MM.1S (cell line): ENCODE measurements around the gene FHIT.

ENCODE experiments used
- DNase-seq: peaks from one replicate; pipeline ENCODE4 v3.0.0-alpha.2; 2015
- H2AFZ ChIP-seq: fragments of 300-600 bp; sonication (generic); 2 replicates; pipeline ENCODE4 v1.6.0; 2016; ENCODE audit warnings: antibody characterized with exemption, low read length
- H3F3A ChIP-seq: fragments of 300-600 bp; sonication (generic); 2 replicates; pipeline ENCODE4 v1.6.1; 2016; ENCODE audit warnings: mild to moderate bottlenecking, antibody characterized with exemption, low read length, moderate library complexity, mixed read lengths; ENCODE audit not compliant: insufficient read depth
- H3K27ac ChIP-seq: fragments of 300-600 bp; sonication (generic); 2 replicates; pipeline ENCODE4 v1.5.1; 2016; ENCODE audit warnings: mild to moderate bottlenecking, low read length
- H3K27me3 ChIP-seq: fragments of 300-600 bp; sonication (generic); replicated peaks from 2 replicates; pipeline ENCODE4 v1.6.0; 2016; ENCODE audit warnings: low read length; ENCODE audit not compliant: insufficient read depth
- H3K36me3 ChIP-seq: fragments of 300-600 bp; sonication (generic); replicated peaks from 2 replicates; pipeline ENCODE4 v1.6.1; 2016; ENCODE audit warnings: mild to moderate bottlenecking, low read length, mixed read lengths; ENCODE audit not compliant: insufficient read depth
- H3K4me1 ChIP-seq: fragments of 300-600 bp; sonication (generic); 2 replicates; pipeline ENCODE4 v1.6.1; 2016; ENCODE audit warnings: low read length, mixed read lengths
- H3K4me2 ChIP-seq: fragments of 300-600 bp; sonication (generic); 2 replicates; pipeline ENCODE4 v1.6.0; 2016; ENCODE audit warnings: low read depth, low read length
- H3K4me3 ChIP-seq: fragments of 300-600 bp; sonication (generic); 2 replicates; pipeline ENCODE4 v1.5.1; 2016; ENCODE audit warnings: low read length, mixed read lengths
- H3K79me2 ChIP-seq: fragments of 300-600 bp; sonication (generic); 2 replicates; pipeline ENCODE4 v1.6.1; 2016; ENCODE audit warnings: mixed run types, low read length, mixed read lengths
- H3K9ac ChIP-seq: fragments of 300-600 bp; sonication (generic); 2 replicates; pipeline ENCODE4 v1.6.1; 2016; ENCODE audit warnings: low read length, mixed read lengths
- H3K9me2 ChIP-seq: fragments of 300-600 bp; sonication (generic); replicated peaks from 2 replicates; pipeline ENCODE4 v1.6.1; 2016; ENCODE audit warnings: mild to moderate bottlenecking, low read length, mixed read lengths; ENCODE audit not compliant: insufficient read depth
- H3K9me3 ChIP-seq: fragments of 300-600 bp; sonication (generic); replicated peaks from 2 replicates; pipeline ENCODE4 v1.6.1; 2016; ENCODE audit warnings: mild to moderate bottlenecking, low read length, mixed read lengths; ENCODE audit not compliant: insufficient read depth
- H4K20me1 ChIP-seq: fragments of 300-600 bp; sonication (generic); 2 replicates; pipeline ENCODE4 v1.6.1; 2016; ENCODE audit warnings: mild to moderate bottlenecking, low read length, moderate library complexity, mixed read lengths; ENCODE audit not compliant: insufficient read depth
- EZH2 ChIP-seq: fragments of 300-600 bp; sonication (generic); optimal IDR thresholded peaks from 2 replicates; pipeline ENCODE3; 2017; ENCODE audit warnings: low read depth, mild to moderate bottlenecking, antibody characterized with exemption, low read length, mixed read lengths
- EZH2phosphoT487 ChIP-seq: fragments of 300-600 bp; sonication (generic); IDR thresholded peaks from 2 replicates; pipeline ENCODE4 v1.6.1; 2018; ENCODE audit warnings: antibody characterized with exemption, low read length
- TF ChIP-seq, protein P1 (sequence below): fragments of 300-600 bp; sonication (generic); IDR thresholded peaks from 2 replicates; pipeline ENCODE4 v1.5.1; 2016; ENCODE audit warnings: antibody characterized with exemption, low read length, mixed read lengths

FHIT gene

DNA sequence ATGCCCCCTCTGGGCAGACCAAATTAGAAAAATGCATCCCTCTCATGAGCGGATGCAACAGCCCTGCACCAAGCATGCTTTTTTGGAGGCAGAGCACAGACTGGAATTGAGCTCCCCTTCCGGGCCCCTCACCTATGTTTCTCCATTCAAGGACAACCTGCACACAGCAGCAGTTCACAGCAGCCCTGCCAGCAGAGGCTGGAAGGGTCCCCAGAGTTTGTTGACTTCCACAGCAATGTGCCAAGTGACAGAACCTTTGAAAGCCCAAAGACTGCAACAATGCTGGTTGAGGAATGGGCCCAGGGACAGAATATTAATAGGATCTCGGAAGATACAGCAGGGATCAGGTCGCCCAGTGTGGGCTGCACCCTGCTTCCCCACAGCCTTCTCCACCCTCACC lies 650.4 kb downstream of the FHIT start:
- no peaks in the 10 kb centered on the region for H3K79me2 ChIP-seq
- H4K20me1 ChIP-seq, result no peaks in the 10 kb centered on the region
- no peaks in the 10 kb centered on the region for H3K9me2 ChIP-seq
- H3K27me3 ChIP-seq, result no peaks in the 10 kb centered on the region
- H3K9me3 ChIP-seq, result no peaks in the 10 kb centered on the region
- no peak overlapping the region for H3K4me3 ChIP-seq
- no peak overlapping the region for H3K9ac ChIP-seq
- DNase-seq, result no peak
- H3K4me2 ChIP-seq, result no peak overlapping the region
- TF ChIP-seq, protein P1, sequence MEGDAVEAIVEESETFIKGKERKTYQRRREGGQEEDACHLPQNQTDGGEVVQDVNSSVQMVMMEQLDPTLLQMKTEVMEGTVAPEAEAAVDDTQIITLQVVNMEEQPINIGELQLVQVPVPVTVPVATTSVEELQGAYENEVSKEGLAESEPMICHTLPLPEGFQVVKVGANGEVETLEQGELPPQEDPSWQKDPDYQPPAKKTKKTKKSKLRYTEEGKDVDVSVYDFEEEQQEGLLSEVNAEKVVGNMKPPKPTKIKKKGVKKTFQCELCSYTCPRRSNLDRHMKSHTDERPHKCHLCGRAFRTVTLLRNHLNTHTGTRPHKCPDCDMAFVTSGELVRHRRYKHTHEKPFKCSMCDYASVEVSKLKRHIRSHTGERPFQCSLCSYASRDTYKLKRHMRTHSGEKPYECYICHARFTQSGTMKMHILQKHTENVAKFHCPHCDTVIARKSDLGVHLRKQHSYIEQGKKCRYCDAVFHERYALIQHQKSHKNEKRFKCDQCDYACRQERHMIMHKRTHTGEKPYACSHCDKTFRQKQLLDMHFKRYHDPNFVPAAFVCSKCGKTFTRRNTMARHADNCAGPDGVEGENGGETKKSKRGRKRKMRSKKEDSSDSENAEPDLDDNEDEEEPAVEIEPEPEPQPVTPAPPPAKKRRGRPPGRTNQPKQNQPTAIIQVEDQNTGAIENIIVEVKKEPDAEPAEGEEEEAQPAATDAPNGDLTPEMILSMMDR, result no peak
- no peak for TF ChIP-seq EZH2
- TF ChIP-seq EZH2phosphoT487, result no peak
- no peaks in the 10 kb centered on the region for H3F3A ChIP-seq
- H3K36me3 ChIP-seq, result no peaks in the 10 kb centered on the region
- H3K27ac ChIP-seq, result no peak overlapping the region
- no peaks in the 10 kb centered on the region for H3K4me1 ChIP-seq
- H2AFZ ChIP-seq, result no peak overlapping the region

- Histone ChIP-seq H3K27ac (no peak overlapping the region), H3K9ac (no peak overlapping the region), H3K79me2 (no peaks in the 10 kb centered on the region), H3K27me3 (no peaks in the 10 kb centered on the region), H3K4me3 (no peak overlapping the region), H3K4me1 (no peaks in the 10 kb centered on the region), H3K4me2 (no peak overlapping the region), H3K9me3 (no peaks in the 10 kb centered on the region), H3F3A (no peaks in the 10 kb centered on the region), H3K36me3 (no peaks in the 10 kb centered on the region), H2AFZ (no peak overlapping the region), H4K20me1 (no peaks in the 10 kb centered on the region), H3K9me2 (no peaks in the 10 kb centered on the region)
- no peak for DNase-seq
- TF ChIP-seq EZH2phosphoT487, result no peak
- no peak for TF ChIP-seq EZH2
Measured at GRCh38 chr3:60599586-60599985, 651.7 kb downstream of the FHIT start.

DNA sequence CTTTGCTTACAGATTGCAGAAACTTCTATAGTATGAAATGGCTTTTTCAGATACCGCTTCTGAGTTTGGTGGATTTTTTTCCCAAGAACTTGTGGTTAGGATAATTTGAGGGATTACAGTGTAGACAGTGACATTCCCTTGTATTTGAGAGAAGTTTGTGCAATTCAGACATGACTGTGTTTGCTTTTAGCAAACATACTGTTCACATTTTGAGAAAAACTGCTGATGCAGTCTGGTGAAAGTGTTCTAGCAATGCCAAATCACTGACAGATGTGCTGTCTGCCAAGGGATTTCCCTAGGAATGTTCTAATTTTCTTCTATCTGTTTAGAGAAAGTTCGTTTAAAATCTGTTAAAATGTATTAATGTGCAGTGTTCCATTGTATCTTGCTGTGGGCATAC lies 652.6 kb downstream of the FHIT start:
- no peak overlapping the region for H2AFZ ChIP-seq
- TF ChIP-seq EZH2phosphoT487 (no peak), EZH2 (no peak)
- TF ChIP-seq, protein P1, result no peak
- no peaks in the 10 kb centered on the region for H3K36me3 ChIP-seq

DNA sequence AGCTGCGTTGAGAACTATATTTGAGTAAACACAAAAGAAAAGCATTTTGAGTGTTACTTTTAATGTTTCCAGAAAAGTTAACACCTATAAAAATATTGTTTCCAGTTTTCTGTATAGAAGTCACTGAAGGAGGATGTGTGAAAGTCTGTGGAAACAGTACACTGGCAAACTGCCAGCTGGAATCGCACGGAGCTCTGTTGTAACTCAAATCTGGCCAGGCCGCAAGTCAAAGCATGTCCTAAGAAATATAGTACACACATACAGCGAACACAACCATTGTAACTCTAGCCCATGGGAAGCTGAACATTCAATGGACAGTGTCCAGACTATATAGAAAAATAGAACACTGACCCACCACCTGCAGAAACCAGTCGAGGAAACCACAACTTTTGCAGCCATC lies 657.2 kb downstream of the FHIT start:
- H3K9me2 ChIP-seq, result no peaks in the 10 kb centered on the region
- no peak overlapping the region for H2AFZ ChIP-seq
- no peaks in the 10 kb centered on the region for H3K27me3 ChIP-seq
- H3F3A ChIP-seq, result no peaks in the 10 kb centered on the region
- H3K79me2 ChIP-seq, result no peaks in the 10 kb centered on the region
- H4K20me1 ChIP-seq, result no peaks in the 10 kb centered on the region
- DNase-seq, result no peak
- no peaks in the 10 kb centered on the region for H3K36me3 ChIP-seq
- H3K9ac ChIP-seq, result no peak overlapping the region
- no peak overlapping the region for H3K27ac ChIP-seq
- TF ChIP-seq, protein P1, result no peak
- TF ChIP-seq EZH2 (no peak), EZH2phosphoT487 (no peak)
- H3K9me3 ChIP-seq, result no peaks in the 10 kb centered on the region
- H3K4me1 ChIP-seq, result no peaks in the 10 kb centered on the region
- no peak overlapping the region for H3K4me3 ChIP-seq
- H3K4me2 ChIP-seq, result no peak overlapping the region

More for the DNA sequence above, 652.6 kb downstream of the FHIT start:
- no peak overlapping the region for H3K4me3 ChIP-seq
- H3K79me2 ChIP-seq, result no peaks in the 10 kb centered on the region
- H3K27ac ChIP-seq, result no peak overlapping the region
- H3K4me2 ChIP-seq, result no peak overlapping the region
- no peaks in the 10 kb centered on the region for H3K9me2 ChIP-seq
- no peaks in the 10 kb centered on the region for H3K27me3 ChIP-seq
- no peaks in the 10 kb centered on the region for H3K4me1 ChIP-seq
- H3K9ac ChIP-seq, result no peak overlapping the region
- H4K20me1 ChIP-seq, result no peaks in the 10 kb centered on the region
- no peak for DNase-seq
- H3F3A ChIP-seq, result no peaks in the 10 kb centered on the region
- H3K9me3 ChIP-seq, result no peaks in the 10 kb centered on the region
